Neuronal stem cell (in vitro differentiated cells): Measurements from ENCODE around the gene KRTDAP.

Experiments used
- DNase-seq: peaks from one replicate; pipeline ENCODE4 v3.0.0-alpha.2; 2013; ENCODE audit warnings: low spot score
- H2AFZ ChIP-seq: one replicate; pipeline ENCODE4 v1.6.1; 2013; ENCODE audit warnings: mild to moderate bottlenecking, low read length, inconsistent platforms
- H2AK5ac ChIP-seq: 2 replicates; pipeline ENCODE4 v1.6.1; 2013; ENCODE audit warnings: low read depth, mild to moderate bottlenecking, inconsistent platforms, low read length, moderate library complexity, mixed read lengths
- H2BK120ac ChIP-seq: 2 replicates; pipeline ENCODE4 v1.6.1; 2013; ENCODE audit warnings: low read depth, mild to moderate bottlenecking, inconsistent platforms, low read length, moderate library complexity, mixed read lengths
- H2BK12ac ChIP-seq: one replicate; pipeline ENCODE4 v1.6.1; 2013; ENCODE audit warnings: low read length, inconsistent platforms
- H2BK15ac ChIP-seq: 2 replicates; pipeline ENCODE4 v1.6.1; 2013; ENCODE audit warnings: mild to moderate bottlenecking, low read length, inconsistent platforms, mixed read lengths
- H2BK5ac ChIP-seq: one replicate; pipeline ENCODE4 v1.6.1; 2013; ENCODE audit warnings: inconsistent platforms, mild to moderate bottlenecking, low read length, moderate library complexity
- H3K14ac ChIP-seq: one replicate; pipeline ENCODE4 v1.6.1; 2013; ENCODE audit warnings: low read length, inconsistent platforms
- H3K18ac ChIP-seq: 2 replicates; pipeline ENCODE4 v1.6.1; 2013; ENCODE audit warnings: low read length, inconsistent platforms
- H3K23ac ChIP-seq: 2 replicates; pipeline ENCODE4 v1.6.1; 2013; ENCODE audit warnings: low read depth, mild to moderate bottlenecking, mixed read lengths, low read length, inconsistent platforms; ENCODE audit not compliant: poor library complexity
- H3K27ac ChIP-seq: replicated peaks from 3 replicates; pipeline ENCODE4 v1.5.1; 2013; ENCODE audit warnings: low read length, inconsistent platforms
- H3K27me3 ChIP-seq, 3 experiments: 2 replicates each; pipeline ENCODE4 v1.6.1; 2013; ENCODE audit warnings: low read length in 3 of 3, mild to moderate bottlenecking in 2 of 3, inconsistent platforms in 1 of 3, low read depth in 1 of 3, mixed read lengths in 1 of 3, moderate library complexity in 1 of 3; ENCODE audit not compliant: control insufficient read depth in 3 of 3, insufficient read depth in 3 of 3
- H3K36me3 ChIP-seq, 2 donors: replicated peaks in 1 of 2; 2 replicates each; pipeline ENCODE4 v1.6.1; 2013; ENCODE audit warnings: low read length in 2 of 2; ENCODE audit not compliant: control insufficient read depth in 2 of 2, insufficient read depth in 2 of 2
- H3K4ac ChIP-seq: 2 replicates; pipeline ENCODE4 v1.6.1; 2013; ENCODE audit warnings: inconsistent platforms, mild to moderate bottlenecking, low read length, moderate library complexity
- H3K4me1 ChIP-seq, 2 donors: 1 replicate in 1 of 2; 2 replicates in 1 of 2; pipeline ENCODE4 v1.6.1; 2013; ENCODE audit warnings: low read length in 2 of 2, low read depth in 1 of 2; ENCODE audit not compliant: control insufficient read depth in 2 of 2, insufficient read depth in 1 of 2
- H3K4me2 ChIP-seq: one replicate; pipeline ENCODE4 v1.6.1; 2013; ENCODE audit warnings: mild to moderate bottlenecking, low read length, inconsistent platforms; ENCODE audit not compliant: insufficient read depth, poor library complexity, severe bottlenecking
- H3K4me3 ChIP-seq, 2 donors: 2 replicates each; pipeline ENCODE4 v1.5.1; 2013; ENCODE audit warnings: low read length in 2 of 2, mild to moderate bottlenecking in 2 of 2, inconsistent platforms in 1 of 2, moderate library complexity in 1 of 2
- H3K79me1 ChIP-seq: one replicate; pipeline ENCODE4 v1.6.1; 2013; ENCODE audit warnings: low read depth, mild to moderate bottlenecking, inconsistent platforms, low read length, moderate library complexity
- H3K9ac ChIP-seq: one replicate; pipeline ENCODE4 v1.6.1; 2013; ENCODE audit warnings: mild to moderate bottlenecking, low read depth, low read length, inconsistent platforms; ENCODE audit not compliant: poor library complexity
- H3K9me3 ChIP-seq, 2 donors: replicated peaks in 1 of 2; 2 replicates each; pipeline versions ENCODE3 to v1.6.1; 2013; ENCODE audit warnings: low read length in 2 of 2, mild to moderate bottlenecking in 2 of 2, inconsistent platforms in 1 of 2, low read depth in 1 of 2, mixed read lengths in 1 of 2, moderate library complexity in 1 of 2; ENCODE audit not compliant: control insufficient read depth in 2 of 2, insufficient read depth in 1 of 2
- H4K8ac ChIP-seq: one replicate; pipeline ENCODE4 v1.6.1; 2013; ENCODE audit warnings: low read depth, mild to moderate bottlenecking, inconsistent platforms, low read length, moderate library complexity
- H4K91ac ChIP-seq: one replicate; pipeline ENCODE4 v1.6.1; 2013; ENCODE audit warnings: low read length, low read depth, mild to moderate bottlenecking, inconsistent platforms; ENCODE audit not compliant: poor library complexity
- WGBS, 2 donors: extraction: QIAGEN DNeasy Blood & Tissue Kit; methylation state at CpG; one replicate each; pipeline ENCODE4 v1.1.7; 2013; ENCODE audit warnings: missing lambda C conversion rate in 2 of 2, mixed read lengths in 1 of 2; ENCODE audit not compliant: insufficient read length in 2 of 2, insufficient replicate concordance in 1 of 2; ENCODE audit errors: extremely low coverage in 2 of 2; 5-methylcytosine and 5-hydroxymethylcytosine counted together

KRTDAP gene

GRCh38 chr19:35486268-35486708, 4.0 kb downstream of the KRTDAP start:
- Histone ChIP-seq H3K4me2 (no peak overlapping the region), H3K36me3 (no peaks in the 10 kb centered on the region), H2BK120ac (no peak overlapping the region), H2AFZ (no peak overlapping the region), H3K27ac (no peak overlapping the region), H4K91ac (no peak overlapping the region), H2BK5ac (no peak overlapping the region), H3K79me1 (no peaks in the 10 kb centered on the region), H2BK12ac (no peak overlapping the region), H3K4me3 (no peak overlapping the region), H3K18ac (no peak overlapping the region), H3K9ac (no peak overlapping the region), H2AK5ac (no peak overlapping the region), H3K4me1 (no peaks in the 10 kb centered on the region), H3K4ac (no peak overlapping the region), H4K8ac (no peak overlapping the region), H3K9me3 (no peaks in the 10 kb centered on the region), H3K27me3 (peaks cover 0 to 32% (median 0%) of the 10 kb centered on the region in 3 experiments), H3K23ac (no peak overlapping the region), H3K14ac (no peak overlapping the region), H2BK15ac (no peak overlapping the region)
- DNase-seq = no peak
- WGBS, 2 donors = no CpG with 5 or more reads among the region's 3 CpGs

GRCh38 chr19:35484252-35485036, 5.8 kb downstream of the KRTDAP start:
- Histone ChIP-seq H3K9me3 (no peaks in the 10 kb centered on the region), H2AFZ (no peak overlapping the region), H3K36me3 (no peaks in the 10 kb centered on the region), H4K8ac (no peak overlapping the region), H3K14ac (no peak overlapping the region), H3K79me1 (no peaks in the 10 kb centered on the region), H3K4me1 (no peaks in the 10 kb centered on the region), H2BK12ac (no peak overlapping the region), H3K4ac (no peak overlapping the region), H3K4me2 (no peak overlapping the region), H4K91ac (no peak overlapping the region), H3K18ac (no peak overlapping the region), H2BK15ac (no peak overlapping the region), H3K27me3 (peaks cover 0 to 28% (median 0%) of the 10 kb centered on the region in 3 experiments), H3K4me3 (no peak overlapping the region), H3K9ac (no peak overlapping the region), H3K27ac (no peak overlapping the region), H3K23ac (no peak overlapping the region), H2BK120ac (no peak overlapping the region), H2BK5ac (no peak overlapping the region), H2AK5ac (no peak overlapping the region)
- DNase-seq = no peak
- WGBS, 2 donors = no CpG with 5 or more reads among the region's 7 CpGs

- no peak overlapping the region for H3K4me2 ChIP-seq
- H2BK12ac ChIP-seq = no peak overlapping the region
- H2BK5ac ChIP-seq = no peak overlapping the region
- no peak overlapping the region for H2BK120ac ChIP-seq
- H3K9me3 ChIP-seq = no peaks in the 10 kb centered on the region
- no peak overlapping the region for H3K27ac ChIP-seq
- no peak overlapping the region for H2AFZ ChIP-seq
- no CpG with 5 or more reads among the region's 5 CpGs for WGBS, 2 donors
- H3K79me1 ChIP-seq = no peaks in the 10 kb centered on the region
- no peak overlapping the region for H3K14ac ChIP-seq
- H4K8ac ChIP-seq = no peak overlapping the region
- H3K18ac ChIP-seq = no peak overlapping the region
- H3K4ac ChIP-seq = no peak overlapping the region
- H3K23ac ChIP-seq = no peak overlapping the region
- H2AK5ac ChIP-seq = no peak overlapping the region
- H3K4me1 ChIP-seq = no peaks in the 10 kb centered on the region
- no peak for DNase-seq
- peaks cover 0 to 18% (median 0%) of the 10 kb centered on the region in 3 experiments for H3K27me3 ChIP-seq
- H3K4me3 ChIP-seq = no peak overlapping the region
- no peak overlapping the region for H4K91ac ChIP-seq
- no peak overlapping the region for H3K9ac ChIP-seq
- no peak overlapping the region for H2BK15ac ChIP-seq
- no peaks in the 10 kb centered on the region for H3K36me3 ChIP-seq
Observed at GRCh38 chr19:35483089-35483488, 7.2 kb downstream of the KRTDAP start.

- DNase-seq = no peak
- H3K27me3 ChIP-seq = peaks cover 0 to 2% (median 0%) of the 10 kb centered on the region in 3 experiments
- no peak overlapping the region for H3K4me3 ChIP-seq
- H3K4me2 ChIP-seq = no peak overlapping the region
- no peak overlapping the region for H4K8ac ChIP-seq
- WGBS, 2 donors = no CpG with 5 or more reads among the region's 21 CpGs
- no peak overlapping the region for H3K23ac ChIP-seq
- H3K4me1 ChIP-seq = no peaks in the 10 kb centered on the region
- H3K36me3 ChIP-seq = no peaks in the 10 kb centered on the region
- no peak overlapping the region for H2BK5ac ChIP-seq
- H4K91ac ChIP-seq = no peak overlapping the region
- no peak overlapping the region for H3K18ac ChIP-seq
- H3K27ac ChIP-seq = no peak overlapping the region
- no peak overlapping the region for H2BK120ac ChIP-seq
- no peak overlapping the region for H2BK12ac ChIP-seq
- no peak overlapping the region for H2BK15ac ChIP-seq
- H2AK5ac ChIP-seq = no peak overlapping the region
- no peak overlapping the region for H3K9ac ChIP-seq
- H3K9me3 ChIP-seq = no peaks in the 10 kb centered on the region
- H3K14ac ChIP-seq = no peak overlapping the region
- H2AFZ ChIP-seq = no peak overlapping the region
- no peak overlapping the region for H3K4ac ChIP-seq
- no peaks in the 10 kb centered on the region for H3K79me1 ChIP-seq
Observed at GRCh38 chr19:35478794-35479677, 11.2 kb downstream of the KRTDAP start.
